Measurements from ENCODE around the gene MEGF6. TPM values are rescaled to one million over a fixed set of nuclear protein-coding genes. Genes with fewer than 3 reads are reported as not detected.
A peak's percentile ranks its signal among the peaks of the same experiment; 100 is the strongest.

The MEGF6 gene
- total RNA-seq, 3 donors from 2014 or later = 0.43 to 0.98 (median 0.84) TPM

DNA sequence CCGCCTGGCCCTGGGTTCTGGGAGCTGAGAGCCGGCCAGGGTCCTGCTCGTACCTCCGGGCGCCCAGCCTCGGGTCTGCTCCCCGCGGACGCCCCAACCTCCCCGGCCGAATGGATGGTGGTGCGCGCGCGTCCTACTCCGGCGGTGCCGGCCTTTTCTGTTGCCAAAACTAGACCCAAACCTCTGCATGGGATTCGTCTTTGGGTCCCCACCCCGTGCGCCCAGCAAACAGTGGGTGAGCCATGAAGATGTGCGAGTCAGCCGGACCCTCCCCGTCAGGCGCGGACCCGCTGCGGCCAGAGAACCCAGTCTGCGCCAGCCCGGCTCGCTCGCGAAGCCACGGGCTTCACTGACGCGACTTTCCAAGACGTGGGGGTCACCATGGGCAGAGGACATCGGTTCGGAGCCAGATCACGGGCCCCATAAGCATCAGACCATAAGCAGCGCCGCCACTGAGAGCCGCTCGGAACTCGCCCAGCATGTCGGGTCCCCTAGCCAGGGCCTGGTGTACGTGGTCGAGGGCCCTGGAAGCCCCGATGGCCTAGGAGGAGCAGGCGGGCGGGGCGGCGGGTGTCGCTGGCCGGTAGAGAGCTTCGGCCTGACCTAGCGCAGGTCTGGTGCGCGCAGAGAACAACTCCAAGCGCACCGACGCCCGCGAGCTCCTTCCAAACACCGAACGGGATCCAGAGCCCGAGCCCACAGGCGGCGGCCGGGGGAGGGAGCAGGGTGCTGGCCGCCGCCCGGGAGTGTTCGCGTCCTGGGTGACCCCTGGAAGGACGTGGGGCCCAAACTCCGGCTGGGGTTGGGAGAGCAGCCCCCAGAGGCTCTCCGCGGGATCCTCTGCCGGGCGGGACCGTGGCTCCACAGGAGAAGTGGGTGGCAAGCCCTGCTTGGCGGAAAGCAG, 40.0 kb upstream of the MEGF6 start:
- Mint-ChIP-seq H3K36me3 (ENCODE audit: insufficient read depth) (no peaks in the 10 kb centered on the region), H3K9me3 (no peaks in the 10 kb centered on the region), H3K4me1 (ENCODE audit: low read depth) (peaks cover 28% of the 10 kb centered on the region), H3K4me3 (peak overlapping the region; percentile 61), H3K27me3 (ENCODE audit: low read depth) (peaks cover 39% of the 10 kb centered on the region)
- no peak for DNase-seq
- ATAC-seq = no peak

- ATAC-seq (no peak), DNase-seq (no peak)
- Mint-ChIP-seq H3K27me3 (ENCODE audit: low read depth) (peaks cover 31% of the 10 kb centered on the region), H3K4me1 (ENCODE audit: low read depth) (peaks cover 28% of the 10 kb centered on the region), H3K36me3 (ENCODE audit: insufficient read depth) (peaks cover 4% of the 10 kb centered on the region), H3K9me3 (no peaks in the 10 kb centered on the region), H3K4me3 (peak overlapping the region; percentile 83)
These were observed 39.1 kb upstream of the MEGF6 start for GRCh38 chr1:3650248-3651025.

GRCh38 chr1:3649342-3650247, 38.3 kb upstream of the MEGF6 start, which contains the start of gene WRAP73:
WRAP73 (minus strand) TSS chr1:3650103; CDS start chr1:3649999, 104 bp downstream.
- Mint-ChIP-seq H3K4me1 (ENCODE audit: low read depth) (peaks cover 28% of the 10 kb centered on the region), H3K36me3 (ENCODE audit: insufficient read depth) (peaks cover 6% of the 10 kb centered on the region), H3K27me3 (ENCODE audit: low read depth) (peaks cover 22% of the 10 kb centered on the region), H3K9me3 (no peaks in the 10 kb centered on the region), H3K4me3 (peak within 1 kb of the TSS; percentile 83)
- DNase-seq = peak; percentile 86
- peak; percentile 96 to 98 for ATAC-seq

DNA sequence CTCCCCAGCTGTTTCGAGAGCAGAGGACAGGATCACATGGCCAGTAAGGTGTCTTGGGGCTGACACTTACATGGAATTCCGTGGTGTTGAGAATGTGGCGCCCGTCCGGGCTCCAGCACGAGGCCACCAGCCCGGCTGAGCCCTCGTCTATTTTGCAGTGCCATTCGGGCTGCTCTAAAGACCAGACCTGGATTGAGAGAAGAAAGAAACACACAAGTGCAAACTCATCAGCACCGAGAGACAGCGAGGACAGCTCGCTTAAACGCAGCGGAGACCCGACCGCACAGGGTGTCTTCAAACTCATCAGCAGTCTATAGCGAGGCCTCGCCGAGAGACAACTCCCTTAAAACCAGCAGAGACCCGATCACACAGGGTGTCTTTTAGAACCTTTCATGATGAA, 35.3 kb upstream of the MEGF6 start:
- H3K27me3 Mint-ChIP-seq (ENCODE audit: low read depth) = peaks cover 6% of the 10 kb centered on the region
- H3K4me1 Mint-ChIP-seq (ENCODE audit: low read depth) = peaks cover 28% of the 10 kb centered on the region
- ATAC-seq (no peak), DNase-seq (no peak)
- H3K9me3 Mint-ChIP-seq = no peaks in the 10 kb centered on the region
- H3K36me3 Mint-ChIP-seq (ENCODE audit: insufficient read depth) = peaks cover 22% of the 10 kb centered on the region
- no peak overlapping the region for H3K4me3 Mint-ChIP-seq

GRCh38 chr1:3645666-3646355, 34.5 kb upstream of the MEGF6 start:
- no peaks in the 10 kb centered on the region for H3K9me3 Mint-ChIP-seq
- peaks cover 21% of the 10 kb centered on the region for H3K4me1 Mint-ChIP-seq (ENCODE audit: low read depth)
- H3K4me3 Mint-ChIP-seq = no peak overlapping the region
- ATAC-seq (no peak), DNase-seq (no peak)
- H3K27me3 Mint-ChIP-seq (ENCODE audit: low read depth) = peaks cover 2% of the 10 kb centered on the region
- peaks cover 24% of the 10 kb centered on the region for H3K36me3 Mint-ChIP-seq (ENCODE audit: insufficient read depth)

- peaks cover 19% of the 10 kb centered on the region for H3K4me1 Mint-ChIP-seq (ENCODE audit: low read depth)
- H3K27me3 Mint-ChIP-seq (ENCODE audit: low read depth) = no peaks in the 10 kb centered on the region
- no peaks in the 10 kb centered on the region for H3K9me3 Mint-ChIP-seq
- ATAC-seq = no peak
- H3K4me3 Mint-ChIP-seq = no peak overlapping the region
- H3K36me3 Mint-ChIP-seq (ENCODE audit: insufficient read depth) = peaks cover 24% of the 10 kb centered on the region
- DNase-seq = no peak
These were observed 33.9 kb upstream of the MEGF6 start for GRCh38 chr1:3645247-3645646.

- Mint-ChIP-seq H3K27me3 (ENCODE audit: low read depth) (no peaks in the 10 kb centered on the region), H3K9me3 (no peaks in the 10 kb centered on the region), H3K4me3 (no peak overlapping the region), H3K36me3 (ENCODE audit: insufficient read depth) (peaks cover 24% of the 10 kb centered on the region), H3K4me1 (ENCODE audit: low read depth) (peaks cover 16% of the 10 kb centered on the region)
- no peak for ATAC-seq
- DNase-seq = no peak
These were observed 33.0 kb upstream of the MEGF6 start for GRCh38 chr1:3644273-3644672.

DNA sequence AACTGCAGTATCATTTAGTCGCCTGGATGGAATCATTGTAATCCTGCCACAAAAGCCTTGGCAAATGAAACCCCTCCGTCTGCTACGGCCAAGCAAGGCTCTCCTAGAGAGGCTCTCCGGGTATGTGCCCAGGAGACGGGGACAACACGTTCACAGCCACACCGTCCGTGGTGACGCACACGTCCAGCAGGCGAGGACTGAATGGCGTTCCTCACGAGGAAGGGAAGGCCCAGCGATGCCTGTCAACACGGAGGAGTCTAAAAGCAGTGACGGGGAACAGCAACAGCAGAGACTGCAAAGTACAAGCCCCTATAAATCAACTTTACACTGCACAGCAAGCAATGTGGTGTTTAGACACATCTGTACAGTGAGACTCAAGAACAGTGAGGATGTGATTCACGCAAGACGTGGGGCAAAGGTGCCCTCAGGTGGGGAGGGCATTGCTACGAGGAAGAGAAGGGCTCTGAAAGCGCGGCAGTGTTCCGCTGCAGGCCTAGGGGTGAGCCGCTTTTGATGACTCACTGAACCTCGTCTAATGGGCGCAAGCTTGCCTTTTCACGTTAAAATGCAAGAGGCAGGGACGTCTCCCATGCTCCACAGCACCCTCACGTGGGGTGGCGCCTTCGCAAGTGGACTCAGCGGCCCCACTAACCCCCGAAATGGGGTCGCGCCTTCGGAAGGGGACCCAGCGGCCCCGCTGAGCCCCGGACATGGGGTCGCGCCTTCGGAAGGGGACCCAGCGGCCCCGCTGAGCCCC, 31.8 kb upstream of the MEGF6 start:
- Mint-ChIP-seq H3K36me3 (ENCODE audit: insufficient read depth) (peaks cover 27% of the 10 kb centered on the region), H3K27me3 (ENCODE audit: low read depth) (no peaks in the 10 kb centered on the region), H3K9me3 (no peaks in the 10 kb centered on the region), H3K4me1 (ENCODE audit: low read depth) (peaks cover 4% of the 10 kb centered on the region), H3K4me3 (no peak overlapping the region)
- DNase-seq = no peak
- no peak for ATAC-seq

- ATAC-seq (no peak), DNase-seq (no peak)
- no peak overlapping the region for H3K4me3 Mint-ChIP-seq
- no peaks in the 10 kb centered on the region for H3K4me1 Mint-ChIP-seq (ENCODE audit: low read depth)
- peaks cover 30% of the 10 kb centered on the region for H3K36me3 Mint-ChIP-seq (ENCODE audit: insufficient read depth)
- H3K9me3 Mint-ChIP-seq = no peaks in the 10 kb centered on the region
- H3K27me3 Mint-ChIP-seq (ENCODE audit: low read depth) = no peaks in the 10 kb centered on the region
These were observed 30.5 kb upstream of the MEGF6 start for GRCh38 chr1:3641816-3642215.

GRCh38 chr1:3641046-3641760, 29.9 kb upstream of the MEGF6 start:
- Mint-ChIP-seq H3K27me3 (ENCODE audit: low read depth) (no peaks in the 10 kb centered on the region), H3K4me1 (ENCODE audit: low read depth) (no peaks in the 10 kb centered on the region), H3K36me3 (ENCODE audit: insufficient read depth) (peaks cover 36% of the 10 kb centered on the region), H3K4me3 (no peak overlapping the region), H3K9me3 (no peaks in the 10 kb centered on the region)
- DNase-seq (no peak), ATAC-seq (no peak)

DNA sequence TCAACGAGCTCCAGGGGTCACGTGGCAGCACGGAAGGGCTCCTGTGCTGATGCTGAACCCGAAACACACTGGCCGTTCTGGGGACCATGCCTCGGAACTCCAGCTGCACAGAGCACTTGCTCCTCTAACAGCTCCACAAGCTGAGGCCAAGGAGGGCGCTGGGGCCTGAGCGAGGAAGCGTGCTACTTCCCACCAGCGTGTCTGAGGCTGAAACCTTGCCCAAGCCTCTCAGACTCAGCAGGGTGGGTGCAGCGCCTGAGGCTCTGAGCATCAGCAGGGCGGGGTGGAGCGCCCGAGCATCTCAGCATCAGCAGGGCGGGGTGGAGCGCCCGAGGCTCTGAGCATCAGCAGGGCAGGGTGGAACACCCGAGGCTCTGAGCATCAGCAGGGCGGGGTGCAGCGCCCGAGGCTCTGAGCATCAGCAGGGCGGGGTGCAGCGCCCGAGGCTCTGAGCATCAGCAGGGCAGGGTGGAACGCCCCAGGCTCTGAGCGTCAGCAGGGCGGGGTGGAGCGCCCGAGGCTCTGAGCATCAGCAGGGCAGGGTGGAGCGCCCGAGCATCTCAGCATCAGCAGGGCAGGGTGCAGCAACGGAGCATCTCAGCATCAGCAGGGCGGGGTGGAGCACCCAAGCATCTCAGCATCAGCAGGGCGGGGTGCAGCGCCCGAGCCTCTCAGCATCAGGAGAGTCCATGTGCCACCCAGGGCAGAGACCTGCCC, 29.0 kb upstream of the MEGF6 start:
- no peaks in the 10 kb centered on the region for H3K9me3 Mint-ChIP-seq
- H3K36me3 Mint-ChIP-seq (ENCODE audit: insufficient read depth) = peaks cover 35% of the 10 kb centered on the region
- H3K4me1 Mint-ChIP-seq (ENCODE audit: low read depth) = no peaks in the 10 kb centered on the region
- no peak for ATAC-seq
- no peaks in the 10 kb centered on the region for H3K27me3 Mint-ChIP-seq (ENCODE audit: low read depth)
- DNase-seq = no peak
- no peak overlapping the region for H3K4me3 Mint-ChIP-seq

GRCh38 chr1:3639397-3639911, 28.1 kb upstream of the MEGF6 start:
- H3K4me1 Mint-ChIP-seq (ENCODE audit: low read depth) = no peaks in the 10 kb centered on the region
- ATAC-seq = no peak
- no peak overlapping the region for H3K4me3 Mint-ChIP-seq
- H3K36me3 Mint-ChIP-seq (ENCODE audit: insufficient read depth) = peaks cover 35% of the 10 kb centered on the region
- no peaks in the 10 kb centered on the region for H3K9me3 Mint-ChIP-seq
- no peak for DNase-seq
- no peaks in the 10 kb centered on the region for H3K27me3 Mint-ChIP-seq (ENCODE audit: low read depth)
